Measurements from ENCODE around the gene FBXO2. TPM values are rescaled to one million over a fixed set of nuclear protein-coding genes. Genes with fewer than 3 reads are reported as not detected.

The FBXO2 gene
- total and polyA plus RNA-seq, 2 donors (not counting 1 experiment from before 2014, with no cell fraction given) = 0.87 to 2.6 TPM

GRCh38 chr1:11647333-11647732 is 6.9 kb downstream of the FBXO2 start:
- H3K79me2 ChIP-seq (ENCODE audit: control insufficient read depth, insufficient read depth, low read length) = no peaks in the 10 kb centered on the region
- no peaks in the 10 kb centered on the region for H3K9me3 ChIP-seq (ENCODE audit: control insufficient read depth, insufficient read depth, low read depth, low read length)
- no peaks in the 10 kb centered on the region for H3K36me3 ChIP-seq (ENCODE audit: control insufficient read depth, insufficient read depth, low read length)
- H3K4me1 ChIP-seq (ENCODE audit: control insufficient read depth, extremely low read depth, insufficient read depth, low read length) = no peaks in the 10 kb centered on the region
- H3K4me3 ChIP-seq (replicated peaks in 1 of 4; ENCODE audit: control extremely low read depth in 1 of 4, insufficient read depth in 1 of 4, low read depth in 3 of 4, low read length in 4 of 4) = no peak overlapping the region
- H3K27ac ChIP-seq (ENCODE audit: insufficient read depth, low read length) = no peak overlapping the region
- H3K27me3 ChIP-seq (ENCODE audit: control insufficient read depth, insufficient read depth, low read length) = peaks cover 4% of the 10 kb centered on the region
- H4K20me1 ChIP-seq (ENCODE audit: control insufficient read depth, extremely low read depth, insufficient read depth, low read length) = no peaks in the 10 kb centered on the region
- H3K4me2 ChIP-seq (ENCODE audit: extremely low read depth, insufficient read depth, low read length) = no peak overlapping the region
- no peak overlapping the region for H3K9ac ChIP-seq (ENCODE audit: insufficient read depth, low read length)
- no peak overlapping the region for H2AFZ ChIP-seq (ENCODE audit: low read length)
- DNase-seq (ENCODE audit: low read depth in 2 of 2) = no peak
- TF ChIP-seq CTCF (conservative IDR thresholded peaks at IDR 0.05 in 1 of 2, IDR thresholded peaks at IDR 0.05 in 1 of 2; ENCODE audit: low read depth in 1 of 2, low read length in 2 of 2) = no peak
- TF ChIP-seq EZH2 (IDR thresholded peaks at IDR 0.05; ENCODE audit: low read length, missing control alignments) = no peak

- Histone ChIP-seq H3K4me1 (ENCODE audit: control insufficient read depth, extremely low read depth, insufficient read depth, low read length) (no peaks in the 10 kb centered on the region), H3K4me3 (replicated peaks in 1 of 4; ENCODE audit: control extremely low read depth in 1 of 4, insufficient read depth in 1 of 4, low read depth in 3 of 4, low read length in 4 of 4) (no peak overlapping the region), H3K36me3 (ENCODE audit: control insufficient read depth, insufficient read depth, low read length) (no peaks in the 10 kb centered on the region), H3K9ac (ENCODE audit: insufficient read depth, low read length) (no peak overlapping the region), H3K9me3 (ENCODE audit: control insufficient read depth, insufficient read depth, low read depth, low read length) (no peaks in the 10 kb centered on the region), H2AFZ (ENCODE audit: low read length) (no peak overlapping the region), H3K4me2 (ENCODE audit: extremely low read depth, insufficient read depth, low read length) (no peak overlapping the region), H3K27me3 (ENCODE audit: control insufficient read depth, insufficient read depth, low read length) (peaks cover 2% of the 10 kb centered on the region), H4K20me1 (ENCODE audit: control insufficient read depth, extremely low read depth, insufficient read depth, low read length) (no peaks in the 10 kb centered on the region), H3K79me2 (ENCODE audit: control insufficient read depth, insufficient read depth, low read length) (no peaks in the 10 kb centered on the region), H3K27ac (ENCODE audit: insufficient read depth, low read length) (no peak overlapping the region)
- no peak for TF ChIP-seq CTCF (conservative IDR thresholded peaks at IDR 0.05 in 1 of 2, IDR thresholded peaks at IDR 0.05 in 1 of 2; ENCODE audit: low read depth in 1 of 2, low read length in 2 of 2)
- no peak for TF ChIP-seq EZH2 (IDR thresholded peaks at IDR 0.05; ENCODE audit: low read length, missing control alignments)
- no peak for DNase-seq (ENCODE audit: low read depth in 2 of 2)
Observed at GRCh38 chr1:11646317-11646716, 7.9 kb downstream of the FBXO2 start.

GRCh38 chr1:11645670-11646265 is 8.5 kb downstream of the FBXO2 start:
- H2AFZ ChIP-seq (ENCODE audit: low read length) = no peak overlapping the region
- no peaks in the 10 kb centered on the region for H3K36me3 ChIP-seq (ENCODE audit: control insufficient read depth, insufficient read depth, low read length)
- no peak overlapping the region for H3K9ac ChIP-seq (ENCODE audit: insufficient read depth, low read length)
- no peaks in the 10 kb centered on the region for H3K9me3 ChIP-seq (ENCODE audit: control insufficient read depth, insufficient read depth, low read depth, low read length)
- TF ChIP-seq CTCF (conservative IDR thresholded peaks at IDR 0.05 in 1 of 2, IDR thresholded peaks at IDR 0.05 in 1 of 2; ENCODE audit: low read depth in 1 of 2, low read length in 2 of 2) = peak; percentile 83 to 85
- TF ChIP-seq EZH2 (IDR thresholded peaks at IDR 0.05; ENCODE audit: low read length, missing control alignments) = no peak
- H3K79me2 ChIP-seq (ENCODE audit: control insufficient read depth, insufficient read depth, low read length) = no peaks in the 10 kb centered on the region
- DNase-seq (ENCODE audit: low read depth in 2 of 2) = peak; percentile 44 to 69
- H3K4me1 ChIP-seq (ENCODE audit: control insufficient read depth, extremely low read depth, insufficient read depth, low read length) = no peaks in the 10 kb centered on the region
- H4K20me1 ChIP-seq (ENCODE audit: control insufficient read depth, extremely low read depth, insufficient read depth, low read length) = no peaks in the 10 kb centered on the region
- no peak overlapping the region for H3K4me2 ChIP-seq (ENCODE audit: extremely low read depth, insufficient read depth, low read length)
- H3K27ac ChIP-seq (ENCODE audit: insufficient read depth, low read length) = no peak overlapping the region
- no peak overlapping the region for H3K4me3 ChIP-seq (replicated peaks in 1 of 4; ENCODE audit: control extremely low read depth in 1 of 4, insufficient read depth in 1 of 4, low read depth in 3 of 4, low read length in 4 of 4)
- H3K27me3 ChIP-seq (ENCODE audit: control insufficient read depth, insufficient read depth, low read length) = peaks cover 7% of the 10 kb centered on the region

Data from fibroblast of lung (primary cell).